PC-3 (cell line): ENCODE data around the gene CACNA1C. TPM values are rescaled to one million over a fixed set of nuclear protein-coding genes. Genes with fewer than 3 reads are reported as not detected.

ENCODE experiments used
- ATAC-seq: fragments of 200-7000 bp; cut with Tn5 transposase; 2 replicates; pipeline ENCODE4 v1.9.1; 2020; ENCODE audit warnings: mild to moderate bottlenecking, moderate library complexity
- BruUV-seq: library from RNA; stranded (reverse); fragments of 400-500 nt; replicated peaks from 2 replicates; lab custom pipeline; 2021; lab: Mats Ljungman, UMichigan
- CTCF ChIA-PET: fragments of 300-600 bp; sonication (Branson Sonifier 250); formaldehyde crosslinking; loops from one replicate; lab custom pipeline; 2022; ENCODE audit warnings: antibody characterized with exemption; lab: Charles Lee
- POLR2A ChIA-PET: fragments of 300-600 bp; sonication (Branson Sonifier 250); formaldehyde crosslinking; loops from one replicate; lab custom pipeline; 2022; ENCODE audit warnings: antibody characterized with exemption; ENCODE audit not compliant: unreplicated experiment; lab: Charles Lee
- DNase-seq: peaks from one replicate; pipeline ENCODE4 v3.0.0-alpha.2; 2015
- H2AFZ ChIP-seq: fragments of 300-600 bp; sonication (generic); 2 replicates; pipeline ENCODE4 v1.6.0; 2016; ENCODE audit warnings: antibody characterized with exemption, low read length
- H3F3A ChIP-seq: fragments of 300-600 bp; sonication (generic); one replicate; pipeline ENCODE4 v1.6.0; 2017; ENCODE audit warnings: antibody characterized with exemption, low read length, control low read depth, mild to moderate bottlenecking; ENCODE audit not compliant: unreplicated experiment
- H3K27ac ChIP-seq: fragments of 300-600 bp; sonication (generic); 2 replicates; pipeline ENCODE4 v1.5.1; 2016; ENCODE audit warnings: mild to moderate bottlenecking, low read length
- H3K27me3 ChIP-seq: fragments of 300-600 bp; sonication (generic); 2 replicates; pipeline ENCODE4 v1.6.1; 2016; ENCODE audit warnings: low read length, mixed read lengths
- H3K36me3 ChIP-seq: fragments of 300-600 bp; sonication (generic); 2 replicates; pipeline ENCODE4 v1.6.1; 2016; ENCODE audit warnings: low read depth, mixed run types, low read length, mixed read lengths
- H3K4me1 ChIP-seq: fragments of 300-600 bp; sonication (generic); 2 replicates; pipeline ENCODE4 v1.5.1; 2016; ENCODE audit warnings: low read length; ENCODE audit not compliant: insufficient read depth
- H3K4me2 ChIP-seq: fragments of 300-600 bp; sonication (generic); 2 replicates; pipeline ENCODE4 v1.6.0; 2016; ENCODE audit warnings: low read length
- H3K4me3 ChIP-seq: fragments of 300-600 bp; sonication (generic); 2 replicates; pipeline ENCODE4 v1.5.1; 2016; ENCODE audit warnings: mild to moderate bottlenecking, low read length, mixed read lengths
- H3K79me2 ChIP-seq: fragments of 300-600 bp; sonication (generic); 2 replicates; pipeline ENCODE4 v1.6.1; 2017; ENCODE audit warnings: low read length, mixed read lengths
- H3K9ac ChIP-seq: fragments of 300-600 bp; sonication (generic); 2 replicates; pipeline ENCODE4 v1.6.0; 2016; ENCODE audit warnings: mild to moderate bottlenecking, low read length
- H3K9me2 ChIP-seq: fragments of 300-600 bp; sonication (generic); replicated peaks from 2 replicates; pipeline ENCODE4 v1.6.1; 2016; ENCODE audit warnings: mixed run types, low read length, mixed read lengths
- H3K9me3 ChIP-seq: fragments of 300-600 bp; sonication (generic); 2 replicates; pipeline ENCODE4 v1.6.1; 2016; ENCODE audit warnings: low read length, mixed read lengths
- H4K20me1 ChIP-seq: fragments of 300-600 bp; sonication (generic); 2 replicates; pipeline ENCODE4 v1.6.1; 2016; ENCODE audit warnings: low read length, mixed read lengths
- CTCF ChIP-seq: fragments of 300-600 bp; sonication (generic); conservative IDR thresholded peaks from 2 replicates; pipeline ENCODE4 v1.5.1; 2017; ENCODE audit warnings: antibody characterized with exemption, low read depth, mild to moderate bottlenecking, low read length
- EZH2 ChIP-seq: fragments of 300-600 bp; sonication (generic); IDR thresholded peaks from one replicate; pipeline ENCODE4 v1.6.1; 2017; ENCODE audit warnings: antibody characterized with exemption, mild to moderate bottlenecking, low read length; ENCODE audit not compliant: unreplicated experiment
- EZH2phosphoT487 ChIP-seq: fragments of 300-600 bp; sonication (generic); IDR thresholded peaks from 2 replicates; pipeline ENCODE4 v1.6.1; 2018; ENCODE audit warnings: mild to moderate bottlenecking, antibody characterized with exemption, low read length, borderline replicate concordance
- intact Hi-C: fragments of 100-400 bp; cut with micrococcal nuclease; formaldehyde crosslinking; loops from 2 replicates; pipeline ENCODE4 v1.9.0; 2023
- total RNA-seq: library from RNA; depleted of rRNA; stranded (reverse); fragments of >200 nt; gene quantifications from 2 replicates; pipeline ENCODE4 v1.2.3, GENCODE V29; 2014

Gene CACNA1C
- total RNA-seq, 1 experiment from 2014 or later: not detected

DNA sequence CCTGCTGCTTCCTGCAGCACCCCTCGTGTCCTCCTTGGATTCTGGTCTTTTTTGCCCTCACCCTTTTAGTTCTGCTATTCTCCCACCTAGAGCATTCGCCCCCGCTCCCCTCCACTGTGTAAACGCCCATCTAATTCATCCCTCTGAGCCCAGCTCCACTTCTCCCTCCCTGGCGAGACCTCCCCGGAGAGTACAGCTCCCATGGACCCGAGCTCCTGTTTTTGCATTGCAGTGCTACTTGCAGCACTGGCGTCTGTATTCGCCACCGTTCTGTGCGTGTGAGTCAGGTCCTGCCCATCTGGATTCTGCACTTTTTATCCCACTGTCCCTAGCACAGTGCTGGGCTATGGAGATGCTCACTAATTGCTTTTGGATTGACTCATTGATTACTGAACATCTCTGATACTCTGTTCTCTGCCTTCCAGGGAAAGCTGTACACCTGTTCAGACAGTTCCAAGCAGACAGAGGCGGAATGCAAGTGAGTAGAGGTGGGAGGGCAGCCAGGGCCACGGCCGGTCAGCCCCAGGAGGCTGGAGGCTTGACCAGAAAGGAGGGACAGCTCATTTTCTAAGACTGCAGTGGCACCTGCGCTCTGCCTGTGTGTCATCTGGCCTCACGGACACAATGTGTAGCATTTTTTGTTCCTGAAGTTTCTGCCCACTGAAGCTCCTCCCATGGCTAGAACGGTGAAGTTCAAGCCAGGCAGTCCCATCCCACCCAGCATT is 553.6 kb downstream of the CACNA1C start:
- Histone ChIP-seq H3K9me2 (no peaks in the 10 kb centered on the region), H3K4me1 (no peaks in the 10 kb centered on the region), H3K4me2 (no peak overlapping the region), H4K20me1 (no peaks in the 10 kb centered on the region), H3K4me3 (no peak overlapping the region), H3K79me2 (no peaks in the 10 kb centered on the region), H3K36me3 (no peaks in the 10 kb centered on the region), H3K9ac (no peak overlapping the region), H3K27ac (no peak overlapping the region), H3K9me3 (no peaks in the 10 kb centered on the region), H3K27me3 (peaks cover 63% of the 10 kb centered on the region), H3F3A (no peaks in the 10 kb centered on the region), H2AFZ (no peak overlapping the region)
- POLR2A ChIA-PET: no interaction called here
- intact Hi-C loops: no loop called here
- CTCF ChIA-PET: no interaction called here
- DNase-seq (no peak), ATAC-seq (no peak)
- BruUV-seq: no TSS peak
- no peak for TF ChIP-seq EZH2
- no peak for TF ChIP-seq CTCF
- TF ChIP-seq EZH2phosphoT487: no peak

GRCh38 chr12:2607881-2608607 is 555.3 kb downstream of the CACNA1C start:
- Histone ChIP-seq H2AFZ (no peak overlapping the region), H3K4me3 (no peak overlapping the region), H4K20me1 (no peaks in the 10 kb centered on the region), H3K9ac (no peak overlapping the region), H3K36me3 (no peaks in the 10 kb centered on the region), H3F3A (no peaks in the 10 kb centered on the region), H3K4me1 (no peaks in the 10 kb centered on the region), H3K27ac (no peak overlapping the region), H3K9me3 (no peaks in the 10 kb centered on the region), H3K4me2 (no peak overlapping the region), H3K27me3 (peaks cover 60% of the 10 kb centered on the region), H3K79me2 (no peaks in the 10 kb centered on the region), H3K9me2 (no peaks in the 10 kb centered on the region)
- intact Hi-C loops: no loop called here
- ChIA-PET POLR2A (no interaction called here), CTCF (no interaction called here)
- TF ChIP-seq EZH2phosphoT487: no peak
- TF ChIP-seq EZH2: no peak
- TF ChIP-seq CTCF: no peak
- BruUV-seq: no TSS peak
- ATAC-seq (no peak), DNase-seq (no peak)

GRCh38 chr12:2608608-2608945 is 555.8 kb downstream of the CACNA1C start:
- BruUV-seq: no TSS peak
- ChIA-PET CTCF (no interaction called here), POLR2A (no interaction called here)
- H3F3A ChIP-seq: no peaks in the 10 kb centered on the region
- H3K9me3 ChIP-seq: no peaks in the 10 kb centered on the region
- no peaks in the 10 kb centered on the region for H3K9me2 ChIP-seq
- H2AFZ ChIP-seq: no peak overlapping the region
- H3K4me1 ChIP-seq: peaks cover 3% of the 10 kb centered on the region; the same call in 1 of the 2 replicates
- peaks cover 55% of the 10 kb centered on the region for H3K27me3 ChIP-seq
- H3K4me2 ChIP-seq: no peak overlapping the region
- H3K27ac ChIP-seq: no peak overlapping the region
- H3K9ac ChIP-seq: no peak overlapping the region
- TF ChIP-seq CTCF: no peak
- TF ChIP-seq EZH2phosphoT487: no peak
- no peak for TF ChIP-seq EZH2
- H3K4me3 ChIP-seq: no peak overlapping the region
- no peaks in the 10 kb centered on the region for H3K36me3 ChIP-seq
- no peak for DNase-seq
- no peak for ATAC-seq
- H4K20me1 ChIP-seq: no peaks in the 10 kb centered on the region
- intact Hi-C loops: no loop called here
- no peaks in the 10 kb centered on the region for H3K79me2 ChIP-seq
